Superior temporal gyrus (tissue), 1 donor: ENCODE data around the gene KLHL9.
A peak's percentile ranks its signal among the peaks of the same experiment; 100 is the strongest.

Experiments
- DNase-seq: peaks from one replicate; pipeline ENCODE4 v3.0.0-alpha.2; 2016; ENCODE audit errors: extremely low spot score

Gene KLHL9

GRCh38 chr9:21317956-21318923 lies 17.0 kb downstream of the KLHL9 start:
- DNase-seq: peak; percentile 88

DNA sequence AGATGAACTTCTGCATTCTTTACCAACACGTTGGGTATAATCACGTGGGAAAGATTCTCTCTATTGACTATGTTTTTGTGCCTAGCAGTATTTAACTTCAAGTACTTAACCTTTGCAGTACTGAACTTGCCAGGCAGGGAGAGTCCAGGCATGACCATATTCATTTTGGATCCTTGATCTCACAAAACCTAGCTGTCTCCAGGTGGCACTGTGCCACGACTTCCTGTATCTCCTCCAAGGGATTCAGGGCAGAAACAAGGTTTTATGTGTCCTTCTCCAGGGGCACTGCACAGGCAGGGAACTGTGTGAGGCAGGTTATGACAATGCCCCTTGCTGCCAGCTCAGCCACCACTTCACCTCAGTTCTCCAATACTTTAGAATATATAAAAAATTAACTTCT lies 18.3 kb downstream of the KLHL9 start:
- DNase-seq: no peak

DNA sequence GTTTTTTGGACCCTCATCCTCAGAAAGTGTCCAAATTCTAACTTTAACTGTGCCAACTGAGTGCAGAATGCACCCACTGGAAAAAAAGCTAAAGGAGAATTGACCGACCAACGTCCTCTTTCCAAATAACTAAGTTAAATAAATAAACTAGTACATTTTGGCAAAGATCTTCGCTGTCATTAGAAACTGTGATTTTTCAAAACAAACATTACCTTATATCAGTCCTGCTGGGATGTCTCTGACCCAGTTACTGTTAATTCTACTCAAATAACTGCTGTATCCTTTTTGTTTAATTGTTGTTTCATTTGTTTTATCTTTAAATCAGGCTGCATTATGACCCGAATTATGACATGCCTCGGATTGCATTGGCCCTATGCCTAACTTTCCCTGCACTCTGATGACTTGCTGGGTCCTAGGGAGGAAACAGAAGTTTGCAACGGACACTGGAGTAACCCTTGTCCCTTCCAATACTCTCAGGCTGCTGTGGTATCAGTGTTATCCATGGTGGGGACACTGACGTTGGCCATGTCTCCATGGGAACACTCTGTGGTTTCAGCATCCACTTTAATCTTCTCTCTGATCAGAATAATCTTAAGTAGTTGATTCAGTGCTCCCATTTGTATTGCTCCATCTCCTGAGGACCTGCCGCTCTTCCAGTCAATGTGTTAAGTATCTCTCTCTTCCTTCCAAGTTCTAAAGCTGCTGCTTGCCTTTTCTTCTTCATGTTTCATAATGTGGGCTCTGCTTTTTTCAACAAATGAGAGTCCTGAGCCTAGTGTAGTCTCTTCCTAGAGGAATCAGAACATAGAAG lies 19.0 kb downstream of the KLHL9 start:
- no peak for DNase-seq

GRCh38 chr9:21314152-21314551 lies 21.1 kb downstream of the KLHL9 start:
- no peak for DNase-seq

DNA sequence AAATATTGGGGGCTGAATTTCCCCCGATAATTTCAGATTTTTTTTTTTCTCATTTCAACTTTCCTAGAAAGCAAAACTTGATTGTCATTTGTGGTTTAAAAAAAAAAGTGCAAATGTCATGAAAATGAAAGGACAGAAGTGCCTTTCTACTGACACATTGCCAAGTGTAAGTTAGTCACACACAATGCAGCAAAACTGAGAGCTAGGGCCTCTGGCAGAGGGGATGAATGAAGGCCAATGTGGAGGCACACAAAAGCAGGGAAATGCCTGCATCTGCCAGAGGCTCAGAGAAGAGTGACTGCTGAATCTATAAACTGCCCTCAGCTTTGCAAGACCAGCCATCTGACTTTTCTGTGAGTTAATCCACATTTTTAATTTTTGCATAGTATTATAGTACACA lies 23.3 kb downstream of the KLHL9 start:
- DNase-seq: no peak

DNA sequence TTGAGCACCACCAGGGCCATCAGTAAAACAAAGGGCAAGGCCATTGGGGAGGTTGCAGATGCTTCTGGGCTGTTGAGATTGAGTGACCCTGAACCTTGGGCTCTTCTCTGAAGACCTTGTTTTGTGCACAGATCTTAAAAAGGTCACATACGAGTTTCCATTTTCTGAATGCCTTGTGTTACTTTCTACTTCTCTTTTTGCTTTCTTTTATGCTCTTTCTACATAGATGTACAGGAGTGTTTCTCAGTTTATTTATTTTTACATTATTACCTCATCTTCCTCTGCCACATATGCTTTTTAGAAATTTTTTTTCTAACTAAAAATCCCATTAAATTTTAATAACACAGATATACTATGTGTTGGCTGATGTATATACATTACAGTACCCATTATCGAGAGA lies 30.0 kb downstream of the KLHL9 start, which contains the start of gene IFNA5:
IFNA5 (minus strand) TSS at position 101 of the 400 bp plus-strand sequence; CDS start at position 44, 57 bp downstream.
- no peak for DNase-seq

GRCh38 chr9:21295992-21296391 lies 39.2 kb downstream of the KLHL9 start:
- DNase-seq: no peak

- no peak for DNase-seq
Measured at GRCh38 chr9:21294904-21295538, 40.2 kb downstream of the KLHL9 start.

GRCh38 chr9:21294364-21294774 lies 40.8 kb downstream of the KLHL9 start:
- DNase-seq: no peak

DNA sequence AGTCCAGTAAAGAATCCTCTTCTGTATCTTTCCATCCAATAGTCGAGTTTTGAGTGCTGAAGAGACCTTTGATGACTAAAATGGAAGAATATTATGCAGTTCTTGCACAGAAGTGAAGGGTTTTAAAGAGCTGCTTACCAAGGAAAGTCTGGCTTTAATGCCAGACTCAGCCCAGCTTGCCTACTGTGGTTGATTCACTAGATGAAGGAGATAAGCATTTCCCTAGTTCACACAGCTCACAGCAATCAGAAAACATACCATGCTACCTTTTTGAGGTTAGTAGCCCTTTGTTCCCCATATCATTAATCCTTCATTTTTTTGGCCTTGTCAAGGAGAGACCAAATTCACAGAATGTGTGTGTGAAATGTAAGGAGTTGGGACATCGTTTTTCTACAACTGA lies 45.4 kb downstream of the KLHL9 start:
- no peak for DNase-seq

DNA sequence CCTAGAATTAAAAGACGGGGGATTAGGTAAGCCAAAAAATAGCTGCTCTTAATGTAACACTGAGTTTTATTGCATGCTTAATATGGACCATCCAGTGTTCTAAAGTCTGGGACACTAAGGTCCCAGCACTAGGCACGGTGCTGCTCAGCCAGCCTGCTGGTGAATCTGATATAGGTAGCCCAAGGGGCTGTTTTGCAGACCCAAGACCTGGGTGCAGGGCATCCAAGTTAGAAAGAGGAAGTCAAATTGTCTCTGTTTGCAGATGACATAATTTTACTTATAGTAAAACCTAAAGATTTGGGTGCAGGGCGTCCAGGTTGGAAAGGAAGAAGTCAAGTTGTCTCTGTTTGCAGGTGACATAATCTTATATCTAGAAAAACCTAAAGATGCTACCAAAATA lies 47.9 kb downstream of the KLHL9 start:
- no peak for DNase-seq

DNA sequence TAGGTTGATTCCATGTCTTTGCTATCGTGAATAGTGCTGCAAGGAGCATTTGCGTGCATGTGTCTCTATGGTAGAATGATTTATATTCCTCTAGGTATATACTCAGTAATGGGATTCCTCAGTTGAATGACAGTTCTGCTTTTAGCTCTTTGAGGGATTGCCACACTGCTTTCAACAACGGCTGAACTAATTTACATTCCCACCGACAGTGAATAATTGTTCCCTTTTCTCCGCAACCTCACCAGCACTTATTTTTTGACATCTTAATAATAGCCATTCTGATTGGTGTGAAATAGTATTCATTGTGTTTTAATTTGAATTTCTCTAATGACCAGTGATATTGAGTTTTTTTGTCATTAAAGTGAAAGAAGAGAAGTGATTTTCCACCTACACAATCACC lies 48.5 kb downstream of the KLHL9 start:
- DNase-seq: no peak

- no peak for DNase-seq
Measured at GRCh38 chr9:21286099-21286498, 49.1 kb downstream of the KLHL9 start.

GRCh38 chr9:21281275-21281674 lies 53.9 kb downstream of the KLHL9 start:
- no peak for DNase-seq
